Diencephalon (tissue), 1 donor: ENCODE results near the gene NTSR1. TPM values are rescaled to one million over a fixed set of nuclear protein-coding genes. Genes with fewer than 3 reads are reported as not detected.

Experiments
- total RNA-seq: library from RNA; depleted of rRNA; stranded (reverse); fragments of >200 nt; gene quantifications from one replicate; pipeline ENCODE4 v1.2.3, GENCODE V29; 2014

Gene NTSR1
- 2.1 TPM for total RNA-seq

DNA sequence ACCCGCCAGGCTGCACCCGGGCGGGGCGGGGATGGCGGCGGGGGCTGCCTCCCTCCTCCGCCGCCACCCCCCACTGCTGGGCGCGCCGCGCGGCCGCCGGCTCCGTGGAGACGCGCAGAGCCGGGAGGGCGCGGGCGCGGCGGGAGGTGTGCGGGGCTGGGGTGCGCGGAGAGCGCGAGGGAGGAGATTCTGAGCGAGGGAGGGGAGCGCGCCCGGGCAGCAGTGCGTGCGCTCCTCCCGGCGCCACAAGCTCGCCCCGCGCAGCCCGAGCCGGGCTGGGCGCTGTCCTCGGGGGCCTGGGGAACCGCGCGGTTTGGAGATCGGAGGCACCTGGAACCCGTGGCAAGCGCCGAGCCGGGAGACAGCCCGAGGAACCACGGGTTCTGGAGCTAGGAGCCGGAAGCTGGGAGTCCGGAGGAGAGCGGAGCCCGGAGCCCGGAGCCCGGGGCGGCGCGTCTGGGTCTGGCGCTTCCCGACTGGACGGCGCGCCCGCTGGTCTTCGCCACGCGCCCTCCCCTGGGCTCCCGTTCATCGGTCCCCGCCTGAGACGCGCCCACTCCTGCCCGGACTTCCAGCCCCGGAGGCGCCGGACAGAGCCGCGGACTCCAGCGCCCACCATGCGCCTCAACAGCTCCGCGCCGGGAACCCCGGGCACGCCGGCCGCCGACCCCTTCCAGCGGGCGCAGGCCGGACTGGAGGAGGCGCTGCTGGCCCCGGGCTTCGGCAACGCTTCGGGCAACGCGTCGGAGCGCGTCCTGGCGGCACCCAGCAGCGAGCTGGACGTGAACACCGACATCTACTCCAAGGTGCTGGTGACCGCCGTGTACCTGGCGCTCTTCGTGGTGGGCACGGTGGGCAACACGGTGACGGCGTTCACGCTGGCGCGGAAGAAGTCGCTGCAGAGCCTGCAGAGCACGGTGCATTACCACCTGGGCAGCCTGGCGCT lies at the start of gene NTSR1:
TSS of gene NTSR1 (plus strand) at position 246 of the 946 bp plus-strand sequence. CDS start at position 618, 372 bp downstream.

DNA sequence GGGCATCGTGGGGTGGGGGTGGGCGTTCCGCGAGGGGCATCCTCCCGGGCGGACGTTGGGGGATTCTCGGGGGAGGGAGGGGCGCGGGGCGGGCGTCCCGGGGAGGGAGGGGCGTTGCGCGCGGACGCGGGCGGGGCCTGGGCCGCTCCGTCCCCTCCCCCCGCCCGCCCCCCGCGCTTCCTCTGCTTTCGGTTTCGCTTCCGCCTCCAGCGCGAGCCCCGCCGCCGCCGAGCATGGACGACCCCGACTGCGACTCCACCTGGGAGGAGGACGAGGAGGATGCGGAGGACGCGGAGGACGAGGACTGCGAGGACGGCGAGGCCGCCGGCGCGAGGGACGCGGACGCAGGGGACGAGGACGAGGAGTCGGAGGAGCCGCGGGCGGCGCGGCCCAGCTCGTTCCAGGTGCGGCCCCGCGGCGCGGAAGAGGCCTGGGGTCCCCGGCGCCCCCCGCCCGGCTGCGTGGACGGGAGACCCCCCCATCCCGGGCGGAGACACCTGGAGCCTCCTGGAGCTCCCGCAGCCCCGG lies 96.1 kb downstream of the NTSR1 start, which contains the start of gene OGFR:
TSS of gene OGFR (plus strand) at position 209 of the 528 bp plus-strand sequence. CDS start at position 234, 25 bp downstream.

Other genes with a start within 250 kb of the NTSR1 start
- gene GATA5, start 232.8 kb upstream of the NTSR1 start, total RNA-seq: not detected
- 2.1 TPM for gene SLCO4A1, start 66.3 kb upstream of the NTSR1 start, total RNA-seq
- gene MRGBP, start 87.6 kb downstream of the NTSR1 start, total RNA-seq: 14.8 TPM
- 20.5 TPM for gene OGFR, start 96.0 kb downstream of the NTSR1 start, total RNA-seq
- 7.8 TPM for gene COL9A3, start 108.2 kb downstream of the NTSR1 start, total RNA-seq
- 10.6 TPM for gene TCFL5, start 153.0 kb downstream of the NTSR1 start, total RNA-seq
- 42.4 TPM for gene DIDO1, start 217.7 kb downstream of the NTSR1 start, total RNA-seq
- gene GID8, start 229.3 kb downstream of the NTSR1 start, total RNA-seq: 50.3 TPM
- 0.23 TPM for gene SLC17A9, start 243.9 kb downstream of the NTSR1 start, total RNA-seq